ENCODE data around the gene SLC40A1.

The SLC40A1 gene

DNA sequence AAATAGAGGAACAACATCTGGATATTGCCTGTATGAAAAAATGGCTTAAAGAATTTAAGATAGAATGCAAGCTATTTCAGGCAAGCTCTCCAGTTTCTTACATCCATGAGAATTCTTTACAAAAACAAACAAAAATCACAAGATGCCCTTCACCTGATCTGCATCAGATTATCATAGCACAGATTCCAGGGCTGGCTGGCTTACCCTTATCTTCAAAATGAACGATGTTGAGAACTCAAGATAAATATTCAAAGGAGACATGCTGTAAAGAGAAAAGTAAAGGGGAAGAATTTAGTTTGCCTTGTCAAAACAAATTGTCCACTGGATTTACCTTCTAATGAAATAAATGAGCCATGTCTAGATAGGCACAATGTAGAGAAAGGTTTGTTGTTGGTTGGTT, 18.7 kb upstream of the SLC40A1 start:
- no peak for FAIRE-seq

DNA sequence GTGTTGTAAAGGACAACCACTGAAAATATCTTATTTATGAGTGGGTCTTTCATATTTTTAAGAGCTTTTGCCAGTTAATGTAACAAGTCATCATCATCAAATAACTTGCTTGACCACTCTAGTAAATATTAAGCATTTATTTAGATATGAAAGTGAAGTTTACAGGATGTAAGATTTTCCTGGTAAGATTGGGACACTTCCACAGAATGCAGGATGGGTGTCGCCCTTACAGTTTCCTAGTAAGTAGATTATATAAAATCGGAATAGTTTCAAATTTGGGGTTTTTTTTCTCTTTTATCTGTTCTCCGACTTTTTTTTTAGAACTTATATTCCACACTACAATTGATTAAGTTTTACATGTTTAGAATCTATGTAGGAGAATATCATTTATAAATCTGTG, 14.8 kb upstream of the SLC40A1 start:
- no peak for FAIRE-seq

DNA sequence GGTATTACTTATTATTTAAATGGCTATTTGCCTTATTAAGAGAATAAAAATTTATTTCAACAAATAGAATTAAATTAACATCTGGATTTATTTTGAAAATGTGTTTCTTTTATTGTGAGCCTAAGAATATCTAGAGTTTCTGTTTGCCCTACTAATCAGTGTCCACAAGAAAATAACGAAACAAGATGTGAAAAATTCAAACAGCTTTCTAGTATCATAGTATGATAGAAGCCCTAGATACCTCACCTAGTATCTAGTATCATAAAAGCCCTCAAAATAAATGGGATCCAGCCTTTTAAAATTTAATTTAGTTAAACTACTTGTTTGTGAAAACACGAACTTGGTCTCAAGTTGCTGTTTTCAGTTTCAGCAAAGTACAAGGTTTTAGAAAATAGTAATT, 13.7 kb upstream of the SLC40A1 start:
- no peak for FAIRE-seq

DNA sequence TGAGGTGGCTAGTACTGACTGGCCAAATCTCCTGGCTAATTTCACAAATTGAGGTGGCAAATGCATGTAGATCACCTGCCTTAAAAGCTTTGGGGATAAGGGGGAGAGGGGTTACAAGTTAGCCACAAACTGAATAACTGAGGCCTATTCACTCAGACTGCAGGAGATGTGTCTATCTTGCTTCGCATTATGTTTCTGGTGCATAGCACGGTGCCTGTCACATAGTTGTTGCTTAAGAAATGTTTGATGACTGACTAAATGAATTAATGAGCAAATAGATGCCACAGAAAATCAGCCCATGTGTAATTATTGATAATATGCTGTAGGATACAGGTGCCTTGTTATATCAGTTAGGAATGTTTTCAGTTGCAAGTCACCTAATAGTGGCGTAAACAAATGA, 12.5 kb upstream of the SLC40A1 start:
- FAIRE-seq = no peak

DNA sequence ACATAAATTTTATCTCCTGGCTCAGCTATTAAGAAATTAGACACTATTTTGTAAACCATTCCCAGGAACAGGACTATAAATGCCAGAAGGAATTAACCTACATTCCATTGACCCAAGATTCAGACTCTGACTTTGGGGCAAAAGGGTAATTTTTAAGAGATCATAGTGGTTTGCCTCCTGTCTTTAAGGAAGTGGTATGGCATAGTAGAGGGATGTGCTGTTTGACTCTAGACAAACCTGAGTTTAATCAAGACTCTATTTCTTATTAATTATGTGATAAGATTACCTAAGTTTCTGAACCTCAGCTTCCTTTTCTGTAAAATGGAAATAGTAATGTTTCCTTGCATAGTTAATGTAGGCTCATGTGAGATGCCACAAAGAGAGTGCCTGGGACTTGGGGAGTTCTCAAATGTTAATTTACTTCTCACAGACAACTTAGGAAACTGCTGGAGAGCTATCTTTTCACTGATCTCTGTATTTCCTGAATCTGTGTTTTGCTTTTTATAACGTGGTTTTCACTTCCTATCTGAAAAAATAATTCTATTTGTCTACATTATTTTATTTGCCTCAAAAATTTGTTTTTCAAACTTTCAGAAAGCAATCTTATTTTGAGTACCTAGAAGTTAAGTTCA, 11.9 kb upstream of the SLC40A1 start:
- FAIRE-seq = no peak

DNA sequence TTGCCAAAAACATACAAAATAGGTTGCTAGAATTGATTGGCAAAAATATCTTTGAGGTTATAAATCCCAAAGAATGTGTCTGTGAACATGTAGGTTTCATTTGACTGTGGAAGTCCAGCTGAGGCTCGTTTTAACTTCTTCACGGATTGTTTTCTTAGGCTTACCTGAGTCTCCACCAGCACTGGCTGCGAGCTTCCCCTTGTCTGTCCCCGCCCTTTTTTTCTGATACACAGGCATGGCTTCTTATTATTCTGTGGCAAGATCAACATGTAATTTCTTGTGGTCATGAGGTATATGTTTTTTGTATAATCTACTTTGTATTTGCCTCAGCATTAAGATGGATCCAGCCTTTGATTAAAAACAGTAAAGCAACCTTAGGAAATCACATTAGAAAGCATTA, 7.2 kb upstream of the SLC40A1 start:
- FAIRE-seq = no peak

DNA sequence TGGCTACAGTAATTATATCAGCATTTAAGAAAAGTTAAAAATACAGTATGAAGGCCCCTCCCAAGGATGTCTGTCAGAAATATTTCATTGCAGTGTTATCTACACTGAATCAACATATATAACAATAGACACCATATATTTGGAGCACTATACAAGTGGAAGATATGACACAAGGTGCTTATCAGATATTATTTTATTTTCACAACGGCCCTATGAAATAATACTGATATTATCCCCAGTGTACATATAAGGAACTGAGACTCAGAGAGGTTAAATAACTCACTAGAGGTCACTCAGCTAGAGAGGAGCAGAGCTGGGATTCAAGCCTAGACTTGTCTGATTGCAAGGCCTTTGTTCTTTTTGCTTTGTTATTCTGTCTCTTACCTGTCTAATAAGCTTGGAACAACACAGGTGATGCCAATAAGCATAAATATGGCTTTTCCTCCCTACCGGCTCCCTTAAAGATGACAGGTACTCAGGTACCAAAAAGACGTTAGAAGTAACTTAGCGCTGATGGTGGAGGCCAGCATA, 4.7 kb upstream of the SLC40A1 start:
- FAIRE-seq = no peak

DNA sequence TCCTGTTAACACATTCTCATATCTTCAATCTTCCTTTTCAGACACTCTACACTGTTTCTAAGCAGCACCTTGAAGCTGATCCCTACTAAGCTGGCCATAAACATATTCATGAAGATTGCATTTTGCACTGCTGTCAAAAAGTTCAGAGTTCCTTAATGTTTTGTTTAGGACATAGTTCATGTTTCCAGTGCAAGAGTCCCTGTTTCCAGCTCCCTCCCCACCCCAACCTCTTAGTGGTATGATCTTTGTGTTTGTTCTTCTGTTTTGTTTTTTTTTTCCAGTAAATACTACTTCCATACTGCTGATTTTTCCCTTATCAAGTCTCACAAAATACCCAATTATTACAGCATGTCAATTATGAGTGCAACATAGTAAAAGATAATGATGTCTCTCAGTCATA, 4.1 kb upstream of the SLC40A1 start:
- no peak for FAIRE-seq

DNA sequence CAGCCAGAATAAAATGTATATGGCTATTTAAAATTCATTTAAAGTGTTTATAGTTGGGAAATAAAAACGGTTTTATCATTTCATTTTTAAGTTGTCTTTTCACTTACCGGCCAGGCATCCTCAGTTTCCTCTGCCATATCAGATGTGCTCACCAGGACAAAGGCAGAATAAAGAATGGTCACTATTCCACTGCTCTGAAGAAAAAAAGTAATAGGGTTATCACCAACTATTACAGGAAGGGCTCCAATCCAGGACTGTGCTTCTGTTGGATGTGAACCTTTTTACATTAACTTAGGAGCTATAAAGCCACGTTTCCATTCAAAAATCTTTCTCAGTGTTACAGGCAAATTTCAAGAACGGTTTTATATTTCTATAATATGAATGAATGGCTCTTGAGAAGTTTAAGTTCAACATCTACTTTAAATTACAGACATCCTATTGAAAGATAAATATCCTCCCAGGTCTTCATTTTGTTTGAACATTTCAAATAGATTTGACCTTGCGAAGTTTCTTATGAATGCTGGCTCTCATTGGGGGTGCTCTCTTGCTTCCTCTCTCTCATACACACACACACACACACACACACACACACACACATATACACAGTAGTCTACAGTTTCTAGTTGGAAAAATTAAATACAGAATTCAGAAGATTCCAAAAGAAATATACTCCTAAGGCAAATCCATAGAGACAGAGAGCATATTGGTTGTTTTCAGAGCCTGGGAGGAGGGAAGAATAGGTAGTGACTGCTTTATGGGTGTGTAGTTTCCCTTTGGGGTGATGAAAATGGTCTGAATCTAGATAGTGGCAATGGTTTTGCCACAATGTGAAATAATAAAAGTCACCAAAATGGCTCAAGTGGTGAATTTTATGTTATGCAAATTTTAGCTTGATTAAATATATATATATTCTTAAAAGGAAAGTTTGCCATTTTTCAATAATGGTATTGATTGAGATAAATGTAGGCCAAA, 2.9 kb upstream of the SLC40A1 start:
- no peak for FAIRE-seq

DNA sequence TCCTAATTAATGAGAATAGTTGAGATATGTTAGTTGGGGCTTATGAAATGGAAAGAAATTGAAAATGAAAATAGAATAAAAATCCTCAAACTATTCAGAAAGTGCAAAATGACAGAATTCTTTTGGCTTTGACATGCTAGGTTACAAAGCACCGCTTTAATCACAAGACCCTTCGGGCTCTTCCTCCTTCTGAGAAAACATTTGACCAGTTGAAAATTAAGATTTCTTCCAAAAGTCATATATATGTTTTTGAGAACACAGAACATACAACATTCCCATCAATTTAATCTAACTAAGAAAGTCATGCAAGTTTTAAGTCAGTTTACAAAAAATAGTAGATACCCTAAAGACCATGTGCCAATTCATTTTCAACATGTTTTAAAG, 2.2 kb upstream of the SLC40A1 start:
- no peak for FAIRE-seq

DNA sequence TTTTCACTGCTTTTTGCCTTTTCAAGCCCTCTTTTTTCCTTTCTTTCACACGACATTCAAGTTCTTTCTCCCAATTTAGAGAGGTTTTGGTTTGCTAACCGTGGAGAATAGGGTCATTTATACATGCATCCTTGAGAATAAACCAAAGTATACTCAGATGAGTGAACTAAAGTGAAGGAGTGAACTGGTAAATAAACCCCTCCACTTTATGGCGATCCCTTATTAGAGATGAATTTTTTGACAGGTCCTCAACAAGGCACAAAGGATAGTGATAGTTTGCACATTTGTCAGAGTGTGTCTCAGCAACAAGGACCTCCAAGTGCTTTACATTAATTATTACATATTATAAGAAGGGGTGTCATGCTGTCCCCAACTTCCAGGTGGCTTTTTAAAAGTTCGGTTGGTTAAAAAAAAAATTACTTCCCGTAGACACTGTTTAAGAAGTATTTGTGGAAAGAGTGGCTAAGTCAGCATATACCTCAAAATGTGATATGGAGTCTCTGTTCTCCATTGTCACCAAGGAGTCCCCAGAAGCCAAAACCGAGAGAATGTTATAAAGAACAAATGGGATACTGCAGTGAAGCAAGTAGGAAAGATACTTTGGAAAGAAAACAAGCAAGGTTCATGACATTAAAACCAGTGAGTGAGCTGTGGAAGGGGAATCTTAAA, 1.7 kb upstream of the SLC40A1 start:
- no peak for FAIRE-seq

DNA sequence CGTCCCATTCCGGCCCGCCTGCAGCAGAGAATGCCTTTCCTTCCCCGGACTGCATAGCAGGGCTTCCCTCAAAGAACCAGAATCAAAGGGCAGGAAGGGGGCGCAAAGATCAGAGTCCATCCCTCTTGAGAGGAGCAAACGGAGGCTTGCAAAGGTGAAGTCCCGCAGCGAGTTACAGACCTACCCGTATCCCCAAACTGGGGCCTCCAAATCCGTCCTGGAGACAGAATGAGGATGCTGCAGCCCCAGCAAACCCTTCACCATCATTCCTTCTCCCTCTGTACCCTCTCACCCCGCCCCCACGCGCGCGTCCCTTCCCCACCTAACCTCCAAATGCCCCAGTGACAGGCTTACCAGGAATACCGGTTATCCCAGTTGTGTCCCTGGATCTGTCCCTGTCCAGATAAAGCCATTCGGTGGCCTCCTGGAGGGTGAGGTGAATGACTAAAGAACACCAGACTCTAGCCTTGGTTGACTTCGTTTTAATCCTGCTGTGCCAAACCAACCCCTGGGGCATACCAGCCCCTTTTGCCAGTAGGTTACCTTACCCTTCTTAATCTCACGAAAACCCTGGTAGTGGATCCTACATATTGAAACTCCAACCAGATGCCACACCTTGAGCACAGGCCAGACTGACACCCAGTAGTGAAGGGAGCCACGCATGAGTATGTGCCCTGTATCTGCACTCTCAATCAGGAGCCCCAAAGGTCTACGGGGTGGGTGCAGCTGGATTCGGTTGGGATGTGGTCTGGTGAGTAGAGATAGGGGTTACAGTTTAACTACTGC, 961 bp upstream of the SLC40A1 start:
- no peak for FAIRE-seq

DNA sequence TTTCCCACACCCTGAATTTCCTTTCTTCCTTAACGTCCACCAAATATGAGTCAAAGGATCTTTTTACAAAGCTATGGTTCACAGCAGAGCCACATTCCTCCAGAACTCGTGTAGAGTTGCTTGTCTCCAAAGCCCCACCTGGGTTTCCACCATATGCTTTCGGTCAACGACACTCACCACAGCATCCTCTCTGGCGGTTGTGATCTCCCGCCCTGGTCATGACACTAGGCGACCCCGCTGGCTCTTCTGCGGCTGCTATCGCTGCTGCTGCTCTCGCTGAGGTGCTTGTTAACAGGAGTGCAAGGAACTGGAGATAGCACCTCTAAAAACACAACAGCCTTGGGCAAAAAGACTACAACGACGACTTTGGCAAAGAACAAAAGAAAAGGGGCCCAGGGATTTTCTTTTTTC, 340 bp downstream of the SLC40A1 start:
- no peak for FAIRE-seq

DNA sequence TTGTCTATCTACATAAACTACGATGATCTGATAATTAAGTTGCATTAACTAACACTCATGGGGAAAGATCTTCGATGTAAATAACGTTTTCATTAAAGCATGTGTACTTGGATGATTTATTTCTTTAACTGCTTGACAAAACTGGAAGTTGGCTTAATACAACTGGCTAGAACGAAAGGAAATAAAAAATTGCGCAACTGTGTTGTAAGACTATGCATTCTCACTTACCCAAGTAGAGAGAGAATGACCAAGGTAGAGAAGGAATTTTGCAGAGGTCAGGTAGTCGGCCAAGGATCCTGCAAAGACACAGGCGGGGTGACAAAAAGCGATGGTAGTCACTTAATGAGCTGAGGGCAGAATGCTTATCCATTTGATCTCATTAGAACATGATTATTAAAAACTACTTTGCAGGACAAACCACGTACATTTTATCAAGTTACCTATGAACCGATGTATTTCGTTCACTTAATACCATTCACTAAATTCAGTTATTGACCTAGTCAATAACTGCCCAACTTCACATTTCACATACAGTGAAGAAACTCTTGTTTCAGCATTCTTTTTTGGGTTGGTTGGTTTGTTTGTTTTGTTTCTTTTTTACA, 900 bp downstream of the SLC40A1 start:
- FAIRE-seq = no peak

DNA sequence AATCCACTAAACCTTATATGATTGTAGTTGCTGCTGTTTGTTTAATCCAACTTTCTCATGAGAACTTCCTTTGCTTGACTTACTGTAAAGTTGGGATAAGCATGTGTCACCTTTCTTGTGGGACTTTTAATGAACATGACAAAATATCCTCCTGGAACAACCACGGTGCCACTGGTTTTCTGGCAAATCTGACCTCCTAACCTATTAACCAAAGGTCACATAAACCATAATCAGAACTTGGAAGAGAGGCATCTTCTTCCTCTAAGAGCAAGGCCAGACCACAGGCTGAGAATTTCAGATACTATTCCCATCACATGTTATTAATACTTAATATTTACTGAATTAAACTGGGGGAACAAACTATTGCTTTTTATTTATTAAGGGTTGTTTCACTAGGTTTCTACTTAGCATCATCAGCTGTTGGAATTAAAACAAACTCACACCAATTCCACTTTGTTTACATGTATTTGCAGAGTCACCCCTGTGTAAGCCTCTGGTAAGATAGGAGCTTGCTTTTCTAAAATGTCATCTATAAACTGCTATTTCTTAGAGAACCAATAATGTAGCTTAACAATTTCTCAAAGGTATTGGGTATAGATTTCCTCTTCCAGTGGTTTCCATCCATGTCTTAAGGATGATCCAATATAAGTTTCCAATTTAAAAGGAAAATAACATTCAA, 2.2 kb downstream of the SLC40A1 start:
- FAIRE-seq = no peak

DNA sequence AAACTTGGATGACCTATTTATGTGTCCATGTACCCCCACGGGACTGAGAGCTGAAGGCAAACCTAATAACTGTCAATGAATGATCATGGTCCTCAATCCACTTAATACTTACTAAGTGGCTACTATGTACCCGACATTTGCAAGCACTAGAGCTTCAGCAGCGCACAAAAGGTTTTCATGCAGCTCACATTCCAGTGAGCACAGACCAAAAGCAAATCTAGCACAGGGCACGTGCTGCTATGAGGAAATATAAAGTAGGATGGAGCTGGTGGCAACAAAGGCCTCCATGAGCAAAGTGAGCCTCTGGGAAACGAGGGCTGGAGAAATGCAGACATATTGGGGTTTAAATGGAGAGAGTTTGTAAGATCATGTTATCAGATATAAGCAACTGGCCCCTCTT, 3.5 kb downstream of the SLC40A1 start:
- no peak for FAIRE-seq

DNA sequence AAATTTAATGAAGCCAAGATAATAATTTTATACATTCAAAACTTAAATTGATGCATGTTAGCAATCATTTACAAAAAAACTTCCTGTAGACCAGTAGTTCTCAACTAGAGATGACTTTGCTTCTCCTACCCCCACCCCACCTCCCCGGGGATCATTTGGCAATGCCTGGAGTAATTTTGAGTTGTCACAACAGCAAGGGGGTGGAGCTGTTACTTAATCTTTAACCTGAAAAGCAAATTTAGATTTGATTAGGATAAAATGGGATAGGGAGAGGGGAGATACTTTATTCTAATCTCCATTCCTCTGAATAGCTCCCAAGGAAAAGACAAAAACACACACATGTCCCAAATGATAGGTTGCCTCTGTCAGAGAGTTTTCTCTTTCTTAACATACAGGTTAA, 4.2 kb downstream of the SLC40A1 start:
- no peak for FAIRE-seq

DNA sequence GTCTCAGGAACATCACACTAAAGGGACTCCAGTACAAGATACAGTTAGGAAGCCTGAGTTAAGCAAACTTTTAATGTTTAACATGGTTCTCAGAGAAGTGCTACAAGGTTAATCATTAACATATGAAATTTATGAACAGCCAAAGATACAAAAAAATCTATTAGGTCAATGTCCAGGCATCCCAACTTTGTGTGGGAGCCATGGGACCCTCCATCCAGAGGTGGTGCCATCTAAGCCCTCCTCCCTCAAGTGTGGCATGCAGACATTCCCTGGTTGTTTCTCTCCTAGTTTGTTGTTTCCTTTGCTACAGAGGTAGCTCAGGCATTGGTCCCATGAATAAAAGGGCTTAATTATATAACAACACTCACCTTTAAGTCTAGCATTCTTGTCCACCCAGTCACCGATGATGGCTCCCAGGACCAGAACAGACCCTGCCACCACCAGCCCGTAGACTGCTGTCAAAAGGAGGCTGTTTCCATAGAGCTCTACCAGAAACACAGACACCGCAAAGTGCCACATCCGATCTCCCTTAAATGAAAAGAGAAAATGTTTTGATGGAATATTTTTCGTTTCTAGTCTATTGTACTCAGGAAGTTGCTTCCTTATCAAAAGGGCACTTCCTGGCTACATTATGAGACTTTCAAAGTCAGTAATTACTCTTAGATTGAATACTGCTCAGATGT, 5.7 kb downstream of the SLC40A1 start:
- FAIRE-seq = no peak

DNA sequence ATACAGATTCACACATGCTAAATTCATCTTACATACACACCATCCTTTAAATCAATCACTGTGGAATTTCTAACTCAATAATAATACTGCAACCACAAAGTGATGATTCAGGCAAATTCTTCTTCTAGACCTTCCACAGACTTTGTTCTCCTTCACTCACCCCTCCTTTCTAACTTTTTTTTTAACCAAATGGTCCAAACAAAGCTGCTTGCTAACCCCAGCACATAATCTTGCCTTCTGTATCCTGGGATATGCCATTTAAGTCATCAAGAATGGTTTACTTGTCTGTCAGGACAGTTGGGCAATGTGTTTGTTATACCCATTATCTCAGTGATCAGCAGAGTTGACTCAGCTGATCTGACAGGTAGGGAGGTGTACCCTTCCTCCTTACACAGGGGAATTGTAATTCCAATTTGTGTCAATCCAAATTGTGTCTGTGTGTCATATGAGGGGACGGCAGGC, 10.0 kb downstream of the SLC40A1 start:
- FAIRE-seq = no peak

DNA sequence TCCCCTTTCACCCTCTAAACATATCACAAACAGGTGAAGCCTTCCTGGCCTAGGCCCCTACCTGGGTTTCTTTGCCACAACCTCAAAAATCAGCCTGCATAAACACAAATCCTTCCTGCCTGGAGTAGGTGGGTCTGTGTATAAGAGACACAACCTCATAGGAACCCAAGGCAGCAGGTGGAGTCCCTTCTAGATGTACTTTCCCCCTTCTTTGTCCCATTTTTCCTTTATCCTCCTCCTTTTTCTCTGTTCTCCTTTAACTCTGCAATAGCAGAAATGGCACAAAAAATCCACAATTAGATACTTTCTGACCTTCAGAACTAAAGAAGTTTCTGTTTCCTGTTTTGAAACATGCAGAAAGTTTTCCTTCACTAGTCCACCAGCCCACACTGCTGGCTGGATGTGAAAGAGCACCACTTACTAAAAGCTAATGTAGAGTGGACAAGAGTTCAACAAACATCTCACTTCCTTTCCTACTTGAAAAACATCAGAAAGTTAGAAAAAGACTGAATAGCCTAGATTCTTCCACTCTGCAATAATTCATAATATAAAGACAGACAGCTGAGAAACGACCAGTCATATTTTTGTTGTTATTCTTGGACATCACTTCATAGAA, 11.2 kb downstream of the SLC40A1 start:
- no peak for FAIRE-seq

DNA sequence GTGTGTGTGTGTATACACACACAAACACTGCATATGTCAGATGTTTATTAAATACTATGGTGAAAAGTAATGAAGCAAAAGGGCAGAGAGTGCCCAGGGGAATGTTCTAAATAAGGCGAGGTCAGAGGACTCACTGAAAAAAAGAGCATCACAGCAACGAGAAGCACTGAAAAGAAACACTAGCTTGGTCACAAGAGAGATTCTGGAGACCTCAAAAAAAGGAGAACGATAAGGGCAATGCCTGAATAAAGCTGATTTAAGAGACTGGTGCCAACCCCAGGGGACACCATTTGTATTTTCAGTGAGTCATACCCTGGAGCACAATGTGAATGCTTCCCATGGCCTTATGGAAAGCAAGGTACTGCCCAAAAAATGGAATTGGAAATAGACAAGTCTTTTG, 14.5 kb downstream of the SLC40A1 start:
- no peak for FAIRE-seq
